Cardiac septum (tissue), 1 donor: ENCODE measurements around the gene PTPRK. TPM values are rescaled to one million over a fixed set of nuclear protein-coding genes. Genes with fewer than 3 reads are reported as not detected.
"Not testable (repeated sequence)": the region's sequence is repeated elsewhere in the genome, so short reads cannot be mapped to it uniquely, and the experiment has no call there.

Source experiments
- DNase-seq: peaks from one replicate; pipeline ENCODE4 v3.0.0-alpha.2; 2020; ENCODE audit warnings: low spot score
- intact Hi-C: fragments of 100-400 bp; cut with DNase I; formaldehyde crosslinking; loops from one replicate; pipeline ENCODE4 v1.14.0; 2022
- total RNA-seq: library from RNA; stranded (reverse); fragmentation: NEBNext Ultra II Directional; extraction: Animal tissue kit (Norgen Biotek cat#: 25700); gene quantifications from one replicate; pipeline ENCODE4 v1.2.1, GENCODE V29; 2021
- donor health status: DM: no; HTN: no; CAD: no.

Gene PTPRK
- total RNA-seq, 1 donor from 2014 or later, result 51.4 TPM

- no peak for DNase-seq
- intact Hi-C loops, result no loop called here
These were observed 490.6 kb downstream of the PTPRK start for GRCh38 chr6:128029826-128030225.

- DNase-seq, result no peak
- intact Hi-C loops, result no loop called here
These were observed 492.2 kb downstream of the PTPRK start for GRCh38 chr6:128028183-128028582.

GRCh38 chr6:128025478-128025877 is 494.9 kb downstream of the PTPRK start:
- no peak for DNase-seq
- intact Hi-C loops, result no loop called here

- intact Hi-C loops, result no loop called here
These were observed 495.4 kb downstream of the PTPRK start for GRCh38 chr6:128024969-128025368.

GRCh38 chr6:128024046-128024445 is 496.4 kb downstream of the PTPRK start:
- intact Hi-C loops, result no loop called here
- no peak for DNase-seq

More at GRCh38 chr6:128024969-128025368, 495.4 kb downstream of the PTPRK start:
- no peak for DNase-seq

GRCh38 chr6:128018821-128019220 is 501.6 kb downstream of the PTPRK start:
- DNase-seq, result no peak
- intact Hi-C loops, result no loop called here

- DNase-seq, result no peak
- intact Hi-C loops, result no loop called here
These were observed 503.1 kb downstream of the PTPRK start for GRCh38 chr6:128017288-128017687.

GRCh38 chr6:128007658-128008057 is 512.7 kb downstream of the PTPRK start:
- no peak for DNase-seq
- intact Hi-C loops, result no loop called here

GRCh38 chr6:128005009-128005408 is 515.4 kb downstream of the PTPRK start:
- intact Hi-C loops, result no loop called here
- DNase-seq, result no peak

GRCh38 chr6:128000363-128000762 is 520.0 kb downstream of the PTPRK start:
- DNase-seq, result no peak
- intact Hi-C loops, result no loop called here

- intact Hi-C loops, result no loop called here
- no peak for DNase-seq
These were observed 521.4 kb downstream of the PTPRK start for GRCh38 chr6:127998985-127999384.

GRCh38 chr6:127997496-127998164 is 522.8 kb downstream of the PTPRK start:
- intact Hi-C loops, result no loop called here

GRCh38 chr6:127996925-127997324 is 523.5 kb downstream of the PTPRK start:
- intact Hi-C loops, result no loop called here
- DNase-seq, result no peak

More at GRCh38 chr6:127997496-127998164, 522.8 kb downstream of the PTPRK start:
- DNase-seq, result no peak

- intact Hi-C loops, result no loop called here
- DNase-seq, result no peak
These were observed 528.3 kb downstream of the PTPRK start for GRCh38 chr6:127992144-127992543.

GRCh38 chr6:127990074-127990473 is 530.3 kb downstream of the PTPRK start:
- intact Hi-C loops, result no loop called here
- no peak for DNase-seq

- intact Hi-C loops, result no loop called here
- DNase-seq, result no peak
These were observed 539.4 kb downstream of the PTPRK start for GRCh38 chr6:127980996-127981395.

GRCh38 chr6:127978185-127978584 is 542.2 kb downstream of the PTPRK start:
- DNase-seq, intact Hi-C loops: not testable (repeated sequence)

GRCh38 chr6:127976796-127977195 is 543.6 kb downstream of the PTPRK start:
- DNase-seq, result no peak

GRCh38 chr6:127976111-127976510 is 544.3 kb downstream of the PTPRK start:
- intact Hi-C loops, result no loop called here
- no peak for DNase-seq

More at GRCh38 chr6:127976796-127977195, 543.6 kb downstream of the PTPRK start:
- intact Hi-C loops, result no loop called here

GRCh38 chr6:127972815-127973214 is 547.6 kb downstream of the PTPRK start:
- intact Hi-C loops, result no loop called here
- no peak for DNase-seq

GRCh38 chr6:127971945-127972391 is 548.4 kb downstream of the PTPRK start:
- DNase-seq, result no peak
- intact Hi-C loops, result no loop called here

- DNase-seq, result no peak
- intact Hi-C loops, result no loop called here
These were observed 549.0 kb downstream of the PTPRK start for GRCh38 chr6:127971386-127971785.
